DND-41 (cell line): ENCODE measurements around the gene NACC2.

Experiments
- ATAC-seq: fragments of 200-7000 bp; cut with Tn5 transposase; 3 replicates; pipeline ENCODE4 v1.9.1; 2021; ENCODE audit warnings: low read depth; ENCODE audit not compliant: insufficient read depth
- DNase-seq: peaks from one replicate; pipeline ENCODE4 v3.0.0-alpha.2; 2020
- H2AFZ ChIP-seq: 2 replicates; pipeline ENCODE4 v1.6.0; 2012; ENCODE audit warnings: low read depth, low read length
- H3K27ac ChIP-seq: 2 replicates; pipeline ENCODE4 v1.5.1; 2012; ENCODE audit warnings: low read length, inconsistent platforms
- H3K27me3 ChIP-seq: fragments of 200-600 bp; sonication (generic); 2 replicates; pipeline ENCODE4 v1.6.0; 2012; ENCODE audit warnings: low read length, mild to moderate bottlenecking, inconsistent platforms; ENCODE audit not compliant: insufficient read depth, poor library complexity
- H3K36me3 ChIP-seq: 2 replicates; pipeline ENCODE4 v1.5.1; 2012; ENCODE audit warnings: low read length, inconsistent platforms; ENCODE audit not compliant: insufficient read depth
- H3K4me1 ChIP-seq: 2 replicates; pipeline ENCODE4 v1.5.1; 2012; ENCODE audit warnings: mild to moderate bottlenecking, low read length; ENCODE audit not compliant: insufficient read depth
- H3K4me2 ChIP-seq: 2 replicates; pipeline ENCODE4 v1.6.0; 2012; ENCODE audit warnings: mild to moderate bottlenecking, moderate library complexity, low read length, inconsistent platforms; ENCODE audit not compliant: insufficient read depth
- H3K4me3 ChIP-seq, 2 experiments: fragments of 200-600 bp in 1 of 2; shearing (Covaris generic) in 1 of 2; 2 replicates each; pipeline ENCODE4 v1.5.1; 2012 to 2016; ENCODE audit warnings: inconsistent platforms in 2 of 2, low read length in 2 of 2, mild to moderate bottlenecking in 2 of 2, low read depth in 1 of 2, moderate library complexity in 1 of 2
- H3K79me2 ChIP-seq: 2 replicates; pipeline ENCODE4 v1.6.0; 2012; ENCODE audit warnings: low read length, inconsistent platforms; ENCODE audit not compliant: insufficient read depth
- H3K9ac ChIP-seq: 2 replicates; pipeline ENCODE4 v1.6.0; 2012; ENCODE audit warnings: low read depth, mild to moderate bottlenecking, inconsistent platforms, low read length, moderate library complexity
- H3K9me3 ChIP-seq: 2 replicates; pipeline ENCODE4 v1.5.1; 2012; ENCODE audit warnings: low read length, moderate library complexity, mild to moderate bottlenecking, inconsistent platforms; ENCODE audit not compliant: insufficient read depth, severe bottlenecking
- H4K20me1 ChIP-seq: 2 replicates; pipeline ENCODE4 v1.6.0; 2012; ENCODE audit warnings: low read length; ENCODE audit not compliant: insufficient read depth
- CTCF ChIP-seq: IDR thresholded peaks from 2 replicates; pipeline ENCODE4 v1.5.1; 2012; ENCODE audit warnings: borderline replicate concordance, low read length, moderate library complexity, mild to moderate bottlenecking; ENCODE audit not compliant: poor library complexity, severe bottlenecking; ENCODE audit errors: extremely low read depth
- EZH2 ChIP-seq: IDR thresholded peaks from 3 replicates; pipeline ENCODE4 v1.6.1; 2012; ENCODE audit warnings: borderline replicate concordance, low read depth, mild to moderate bottlenecking, moderate library complexity, low read length, inconsistent platforms; ENCODE audit not compliant: severe bottlenecking

NACC2 gene

GRCh38 chr9:136011376-136011702 lies 83.8 kb downstream of the NACC2 start:
- H4K20me1 ChIP-seq, result no peaks in the 10 kb centered on the region
- H2AFZ ChIP-seq, result no peak overlapping the region
- H3K9ac ChIP-seq, result no peak overlapping the region
- no peak overlapping the region for H3K4me2 ChIP-seq
- no peaks in the 10 kb centered on the region for H3K79me2 ChIP-seq
- DNase-seq (no peak), ATAC-seq (no peak)
- H3K27me3 ChIP-seq, result no peaks in the 10 kb centered on the region
- no peak overlapping the region for H3K4me3 ChIP-seq
- no peaks in the 10 kb centered on the region for H3K36me3 ChIP-seq
- no peak overlapping the region for H3K27ac ChIP-seq
- TF ChIP-seq EZH2 (no peak), CTCF (no peak)
- H3K4me1 ChIP-seq, result no peaks in the 10 kb centered on the region
- H3K9me3 ChIP-seq, result no peaks in the 10 kb centered on the region

DNA sequence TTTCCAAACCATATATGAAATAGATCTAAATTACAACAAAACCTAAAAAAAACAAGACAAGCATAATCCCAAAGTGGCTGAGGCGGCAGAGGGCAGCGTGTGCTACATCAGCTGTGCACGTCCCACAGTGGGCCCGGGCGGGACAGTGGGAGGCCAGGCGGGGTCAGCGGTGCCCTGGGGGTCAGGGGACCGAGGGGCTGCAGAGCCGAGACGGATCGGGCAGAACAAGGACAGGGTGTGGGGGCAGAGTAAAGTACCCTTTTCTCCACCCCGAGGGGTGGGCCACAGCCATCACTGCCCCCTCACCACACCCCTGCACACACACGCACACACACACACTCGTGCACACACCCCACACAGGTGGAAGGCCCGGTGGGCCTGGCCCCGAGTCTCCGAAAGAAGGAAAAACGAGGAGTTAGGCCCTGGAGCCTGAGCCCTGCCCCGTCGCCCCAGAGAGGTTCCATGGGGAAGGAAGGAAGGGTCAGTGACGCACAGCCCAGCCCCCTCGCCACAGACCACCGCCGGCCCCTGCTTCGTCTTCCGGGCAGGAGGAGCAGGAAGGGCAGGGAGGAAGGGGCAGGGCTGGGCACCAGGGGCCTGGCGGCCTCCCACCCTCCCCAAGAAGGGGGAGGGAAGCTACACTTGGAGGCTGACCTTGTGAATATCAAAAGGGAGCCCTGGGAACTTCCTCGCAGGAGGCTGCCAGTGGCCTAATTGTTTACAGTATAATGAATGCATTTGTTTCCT lies 84.3 kb downstream of the NACC2 start:
- Histone ChIP-seq H3K9me3 (no peaks in the 10 kb centered on the region), H3K27ac (no peak overlapping the region), H3K4me2 (no peak overlapping the region), H3K4me1 (no peaks in the 10 kb centered on the region), H4K20me1 (no peaks in the 10 kb centered on the region), H2AFZ (no peak overlapping the region), H3K9ac (no peak overlapping the region), H3K4me3 (no peak overlapping the region), H3K27me3 (no peaks in the 10 kb centered on the region), H3K36me3 (no peaks in the 10 kb centered on the region), H3K79me2 (no peaks in the 10 kb centered on the region)
- TF ChIP-seq EZH2, result no peak
- TF ChIP-seq CTCF, result no peak
- ATAC-seq (no peak), DNase-seq (no peak)

GRCh38 chr9:136010176-136010575 lies 84.9 kb downstream of the NACC2 start:
- no peaks in the 10 kb centered on the region for H3K27me3 ChIP-seq
- no peaks in the 10 kb centered on the region for H4K20me1 ChIP-seq
- no peaks in the 10 kb centered on the region for H3K9me3 ChIP-seq
- no peak overlapping the region for H3K27ac ChIP-seq
- DNase-seq (no peak), ATAC-seq (no peak; the same call in 2 of the 3 replicates)
- no peaks in the 10 kb centered on the region for H3K4me1 ChIP-seq
- no peaks in the 10 kb centered on the region for H3K36me3 ChIP-seq
- H3K9ac ChIP-seq, result no peak overlapping the region
- TF ChIP-seq CTCF, result no peak
- TF ChIP-seq EZH2, result no peak
- no peak overlapping the region for H2AFZ ChIP-seq
- no peaks in the 10 kb centered on the region for H3K79me2 ChIP-seq
- H3K4me2 ChIP-seq, result no peak overlapping the region
- H3K4me3 ChIP-seq, result no peak overlapping the region
